Endothelial cell (in vitro differentiated cells): Measurements from ENCODE around the gene DQX1. TPM values are rescaled to one million over a fixed set of nuclear protein-coding genes. Genes with fewer than 3 reads are reported as not detected.

Experiments used
- DNase-seq: peaks from one replicate; pipeline ENCODE4 v3.0.0; 2021; ENCODE audit warnings: low spot score
- H3K27ac Mint-ChIP-seq: one replicate; pipeline ENCODE4 v1.8.0; 2021; ENCODE audit warnings: mixed read lengths, inconsistent platforms; ENCODE audit not compliant: unreplicated experiment
- H3K27me3 Mint-ChIP-seq: one replicate; pipeline ENCODE4 v1.8.0; 2021; ENCODE audit warnings: mild to moderate bottlenecking, moderate library complexity, mixed read lengths, inconsistent platforms; ENCODE audit not compliant: unreplicated experiment
- H3K36me3 Mint-ChIP-seq: one replicate; pipeline ENCODE4 v1.8.0; 2021; ENCODE audit warnings: mild to moderate bottlenecking, low read depth, mixed read lengths, inconsistent platforms; ENCODE audit not compliant: unreplicated experiment
- H3K4me1 Mint-ChIP-seq: one replicate; pipeline ENCODE4 v1.8.0; 2021; ENCODE audit warnings: mild to moderate bottlenecking, mixed read lengths, inconsistent platforms; ENCODE audit not compliant: unreplicated experiment
- H3K4me3 Mint-ChIP-seq: one replicate; pipeline ENCODE4 v1.8.0; 2021; ENCODE audit warnings: mild to moderate bottlenecking, mixed read lengths, inconsistent platforms; ENCODE audit not compliant: unreplicated experiment
- H3K9me3 Mint-ChIP-seq: one replicate; pipeline ENCODE4 v1.8.0; 2021; ENCODE audit warnings: mixed read lengths, inconsistent platforms; ENCODE audit not compliant: unreplicated experiment
- CTCF ChIP-seq: fragments of 200-600 bp; sonication (generic); IDR thresholded peaks from one replicate; pipeline ENCODE4 v1.5.0; 2021; ENCODE audit warnings: antibody characterized with exemption; ENCODE audit not compliant: unreplicated experiment
- total RNA-seq: library from RNA; stranded (reverse); fragmentation: NEBNext Ultra II Directional; extraction: Animal tissue kit (Norgen Biotek cat#: 25700); gene quantifications from one replicate; pipeline ENCODE4 v1.2.1, GENCODE V29; 2021; ENCODE audit not compliant: unreplicated experiment

Gene DQX1
- total RNA-seq, 1 donor from 2014 or later = 3.5 TPM

- peaks cover 13% of the 10 kb centered on the region for H3K36me3 Mint-ChIP-seq
- peaks cover 41% of the 10 kb centered on the region for H3K27me3 Mint-ChIP-seq
- H3K4me3 Mint-ChIP-seq = peak overlapping the region; percentile 29
- H3K9me3 Mint-ChIP-seq = no peaks in the 10 kb centered on the region
- no peak for TF ChIP-seq CTCF
- no peak for DNase-seq
- no peak overlapping the region for H3K27ac Mint-ChIP-seq
- H3K4me1 Mint-ChIP-seq = peaks cover 21% of the 10 kb centered on the region
Observed at GRCh38 chr2:74503506-74504475, 22.2 kb downstream of the DQX1 start.

- Mint-ChIP-seq H3K9me3 (no peaks in the 10 kb centered on the region), H3K27ac (no peak overlapping the region), H3K4me1 (peaks cover 21% of the 10 kb centered on the region), H3K27me3 (peaks cover 46% of the 10 kb centered on the region), H3K4me3 (peak overlapping the region; percentile 83), H3K36me3 (peaks cover 13% of the 10 kb centered on the region)
- TF ChIP-seq CTCF = no peak
- DNase-seq = peak; percentile 53
Observed at GRCh38 chr2:74502720-74503505, 23.1 kb downstream of the DQX1 start.

- Mint-ChIP-seq H3K9me3 (no peaks in the 10 kb centered on the region), H3K36me3 (peaks cover 13% of the 10 kb centered on the region), H3K27ac (no peak overlapping the region), H3K4me1 (peaks cover 20% of the 10 kb centered on the region), H3K27me3 (peaks cover 52% of the 10 kb centered on the region), H3K4me3 (peak overlapping the region; percentile 83)
- no peak for DNase-seq
- TF ChIP-seq CTCF = no peak
Observed at GRCh38 chr2:74502147-74502719, 23.8 kb downstream of the DQX1 start.

- DNase-seq = no peak
- Mint-ChIP-seq H3K27ac (no peak overlapping the region), H3K9me3 (no peaks in the 10 kb centered on the region)
Observed at GRCh38 chr2:74501335-74502071, 24.5 kb downstream of the DQX1 start.

More at GRCh38 chr2:74501335-74502071, 24.5 kb downstream of the DQX1 start:
- H3K4me3 Mint-ChIP-seq = peak overlapping the region; percentile 83
- peaks cover 14% of the 10 kb centered on the region for H3K4me1 Mint-ChIP-seq
- H3K36me3 Mint-ChIP-seq = peaks cover 9% of the 10 kb centered on the region
- H3K27me3 Mint-ChIP-seq = peaks cover 48% of the 10 kb centered on the region
- no peak for TF ChIP-seq CTCF
